ENCODE measurements around the gene CCNK. TPM values are rescaled to one million over a fixed set of nuclear protein-coding genes. Genes with fewer than 3 reads are reported as not detected.
A peak's percentile ranks its signal among the peaks of the same experiment; 100 is the strongest.

CCNK gene
- total RNA-seq, 1 donor from 2014 or later: 79.8 TPM

DNA sequence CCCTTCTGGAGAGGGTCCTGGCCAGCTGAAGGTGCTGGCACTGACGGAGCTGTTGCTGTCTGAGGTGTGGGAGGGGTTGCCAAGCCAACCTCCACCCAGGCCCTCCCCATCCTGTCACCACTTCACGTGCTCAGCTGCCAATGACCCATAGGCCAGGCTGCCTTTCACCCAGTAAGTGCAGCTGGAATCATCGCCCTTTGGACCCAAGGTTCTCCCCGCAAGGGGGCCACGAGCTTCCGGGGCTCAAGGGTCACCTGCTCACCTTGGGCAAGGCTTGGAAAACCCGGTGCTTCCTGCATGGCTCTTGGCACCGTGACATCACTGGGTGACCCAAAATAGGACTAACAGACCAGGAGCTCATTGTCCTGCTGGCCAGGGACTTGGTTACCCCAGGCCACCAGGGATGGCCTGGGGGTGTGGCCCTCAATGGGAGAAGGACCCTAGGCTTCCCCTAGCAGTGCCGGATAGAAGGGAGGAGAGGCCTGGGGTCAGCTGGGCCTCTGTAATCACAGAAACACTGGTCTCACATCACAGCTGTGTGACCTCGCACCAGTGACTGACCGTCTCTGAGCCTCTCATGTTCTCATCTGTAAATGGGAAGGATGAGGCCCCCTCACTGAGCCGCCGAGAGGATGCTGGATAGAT is 71.5 kb downstream of the CCNK start:
- Mint-ChIP-seq H3K27ac (ENCODE audit: unreplicated experiment) (no peak overlapping the region), H3K27me3 (ENCODE audit: unreplicated experiment) (peaks cover 9% of the 10 kb centered on the region), H3K36me3 (ENCODE audit: low read depth, unreplicated experiment) (peaks cover 10% of the 10 kb centered on the region), H3K9me3 (ENCODE audit: unreplicated experiment) (no peaks in the 10 kb centered on the region), H3K4me3 (ENCODE audit: unreplicated experiment) (no peak overlapping the region), H3K4me1 (ENCODE audit: unreplicated experiment) (no peaks in the 10 kb centered on the region)
- DNase-seq (ENCODE audit: low spot score): no peak
- TF ChIP-seq, protein P1, sequence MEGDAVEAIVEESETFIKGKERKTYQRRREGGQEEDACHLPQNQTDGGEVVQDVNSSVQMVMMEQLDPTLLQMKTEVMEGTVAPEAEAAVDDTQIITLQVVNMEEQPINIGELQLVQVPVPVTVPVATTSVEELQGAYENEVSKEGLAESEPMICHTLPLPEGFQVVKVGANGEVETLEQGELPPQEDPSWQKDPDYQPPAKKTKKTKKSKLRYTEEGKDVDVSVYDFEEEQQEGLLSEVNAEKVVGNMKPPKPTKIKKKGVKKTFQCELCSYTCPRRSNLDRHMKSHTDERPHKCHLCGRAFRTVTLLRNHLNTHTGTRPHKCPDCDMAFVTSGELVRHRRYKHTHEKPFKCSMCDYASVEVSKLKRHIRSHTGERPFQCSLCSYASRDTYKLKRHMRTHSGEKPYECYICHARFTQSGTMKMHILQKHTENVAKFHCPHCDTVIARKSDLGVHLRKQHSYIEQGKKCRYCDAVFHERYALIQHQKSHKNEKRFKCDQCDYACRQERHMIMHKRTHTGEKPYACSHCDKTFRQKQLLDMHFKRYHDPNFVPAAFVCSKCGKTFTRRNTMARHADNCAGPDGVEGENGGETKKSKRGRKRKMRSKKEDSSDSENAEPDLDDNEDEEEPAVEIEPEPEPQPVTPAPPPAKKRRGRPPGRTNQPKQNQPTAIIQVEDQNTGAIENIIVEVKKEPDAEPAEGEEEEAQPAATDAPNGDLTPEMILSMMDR (IDR thresholded peaks at IDR 0.05; ENCODE audit: unreplicated experiment): no peak

DNA sequence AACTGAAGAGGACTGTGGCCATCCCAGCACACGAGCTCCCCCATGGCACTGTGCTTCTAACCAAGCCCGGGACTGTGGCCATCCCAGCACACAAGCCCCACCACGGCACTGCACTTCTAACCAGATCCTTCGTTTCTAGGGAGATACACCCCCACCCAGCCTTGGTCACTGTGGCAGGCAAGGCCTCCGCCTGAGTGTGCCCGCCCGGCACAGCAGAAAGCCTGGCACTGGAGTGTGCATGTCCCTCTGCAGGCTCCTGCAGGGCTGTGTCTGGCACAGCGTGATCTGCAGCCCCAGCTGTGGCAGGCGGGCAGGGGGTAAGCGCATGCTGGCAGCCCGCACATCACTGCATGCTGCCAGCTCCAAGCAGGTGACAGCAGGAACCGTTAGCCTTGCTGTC is 73.0 kb downstream of the CCNK start:
- no peak overlapping the region for H3K4me3 Mint-ChIP-seq (ENCODE audit: unreplicated experiment)
- TF ChIP-seq, protein P1 (IDR thresholded peaks at IDR 0.05; ENCODE audit: unreplicated experiment): no peak
- H3K27me3 Mint-ChIP-seq (ENCODE audit: unreplicated experiment): peaks cover 6% of the 10 kb centered on the region
- DNase-seq (ENCODE audit: low spot score): no peak
- H3K27ac Mint-ChIP-seq (ENCODE audit: unreplicated experiment): no peak overlapping the region
- H3K9me3 Mint-ChIP-seq (ENCODE audit: unreplicated experiment): no peaks in the 10 kb centered on the region
- peaks cover 12% of the 10 kb centered on the region for H3K36me3 Mint-ChIP-seq (ENCODE audit: low read depth, unreplicated experiment)
- no peaks in the 10 kb centered on the region for H3K4me1 Mint-ChIP-seq (ENCODE audit: unreplicated experiment)

DNA sequence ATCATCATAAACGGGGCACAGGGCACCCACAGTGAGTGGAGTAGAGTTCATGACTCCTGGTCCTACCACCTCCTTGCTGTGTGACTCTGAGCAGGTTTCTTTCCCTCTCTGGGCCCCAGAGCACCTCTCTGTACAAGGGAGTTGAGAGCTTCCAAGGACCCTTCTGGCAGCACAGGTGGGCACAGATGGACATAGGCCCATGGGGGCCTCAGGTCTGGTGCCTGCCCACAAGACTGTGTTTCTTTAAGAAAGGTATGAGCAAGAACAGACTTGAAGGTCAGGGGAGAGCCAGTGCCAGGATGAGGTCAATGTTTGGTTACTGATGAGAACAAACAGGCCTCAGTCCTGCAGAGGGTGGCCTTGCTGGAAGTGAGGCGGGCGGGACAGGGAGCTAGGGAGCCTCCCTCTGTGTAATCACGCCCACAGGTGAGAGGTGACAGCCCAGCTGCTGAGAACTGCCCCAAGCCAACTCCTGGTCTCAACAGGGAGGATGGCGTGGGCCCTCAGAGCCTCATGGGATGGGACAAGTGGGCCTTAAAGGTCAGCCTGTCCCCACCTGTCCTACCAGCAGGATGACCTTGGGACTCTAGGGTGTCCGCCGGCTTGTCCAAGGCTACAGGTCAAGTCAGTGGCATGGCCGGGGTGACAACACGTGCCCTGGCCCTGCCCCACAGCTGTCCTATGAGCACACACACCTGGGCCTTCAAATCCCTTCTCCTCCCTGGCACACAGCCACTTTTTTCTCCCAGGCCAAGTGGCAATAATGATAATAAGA is 73.7 kb downstream of the CCNK start:
- peaks cover 5% of the 10 kb centered on the region for H3K27me3 Mint-ChIP-seq (ENCODE audit: unreplicated experiment)
- DNase-seq (ENCODE audit: low spot score): no peak
- H3K27ac Mint-ChIP-seq (ENCODE audit: unreplicated experiment): peak overlapping the region; percentile 11
- no peak overlapping the region for H3K4me3 Mint-ChIP-seq (ENCODE audit: unreplicated experiment)
- H3K4me1 Mint-ChIP-seq (ENCODE audit: unreplicated experiment): no peaks in the 10 kb centered on the region
- H3K9me3 Mint-ChIP-seq (ENCODE audit: unreplicated experiment): no peaks in the 10 kb centered on the region
- TF ChIP-seq, protein P1 (IDR thresholded peaks at IDR 0.05; ENCODE audit: unreplicated experiment): no peak
- peaks cover 16% of the 10 kb centered on the region for H3K36me3 Mint-ChIP-seq (ENCODE audit: low read depth, unreplicated experiment)

DNA sequence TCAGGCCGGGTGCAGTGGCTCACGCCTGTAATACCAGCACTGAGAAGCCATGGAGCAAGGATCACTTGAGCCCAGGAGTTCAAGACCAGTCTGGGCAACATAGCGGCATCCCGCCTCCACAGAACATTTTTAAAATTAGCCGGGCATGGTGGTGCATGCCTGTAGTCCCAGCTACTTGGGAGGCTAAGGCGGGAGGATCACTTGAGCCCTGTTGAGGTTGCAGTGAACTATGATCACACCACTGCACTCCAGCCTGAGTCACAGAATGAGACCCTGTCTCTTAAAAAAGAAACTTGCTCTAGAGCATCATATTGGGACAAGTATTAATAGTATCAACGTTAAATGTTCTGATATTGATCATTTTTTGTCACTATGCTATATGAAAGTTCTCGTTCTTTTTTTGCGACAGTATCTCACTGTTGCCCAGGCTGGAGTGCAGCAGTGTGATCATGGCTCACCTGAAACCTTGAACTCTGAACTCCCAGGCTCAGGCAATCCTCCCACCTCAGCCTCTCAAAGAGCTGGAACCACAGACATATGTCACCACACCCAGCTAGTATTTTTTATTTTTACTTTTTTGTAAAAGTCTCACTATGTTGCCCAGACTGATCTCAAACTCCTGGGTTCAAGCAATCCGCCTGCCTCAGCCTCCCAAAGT is 75.1 kb downstream of the CCNK start:
- Mint-ChIP-seq H3K9me3 (ENCODE audit: unreplicated experiment) (no peaks in the 10 kb centered on the region), H3K4me3 (ENCODE audit: unreplicated experiment) (no peak overlapping the region), H3K27me3 (ENCODE audit: unreplicated experiment) (peaks cover 1% of the 10 kb centered on the region), H3K27ac (ENCODE audit: unreplicated experiment) (no peak overlapping the region), H3K4me1 (ENCODE audit: unreplicated experiment) (no peaks in the 10 kb centered on the region), H3K36me3 (ENCODE audit: low read depth, unreplicated experiment) (peaks cover 11% of the 10 kb centered on the region)
- TF ChIP-seq, protein P1 (IDR thresholded peaks at IDR 0.05; ENCODE audit: unreplicated experiment): no peak
- DNase-seq (ENCODE audit: low spot score): no peak

Measured in endothelial cell (in vitro differentiated cells).